ENCODE results near the gene DIAPH2. TPM values are rescaled to one million over a fixed set of nuclear protein-coding genes. Genes with fewer than 3 reads are reported as not detected.

The DIAPH2 gene
- total RNA-seq, 1 experiment from 2014 or later, result 0.89 TPM

- Histone ChIP-seq H3K27ac (ENCODE audit: low read length) (no peak overlapping the region), H3K4me2 (ENCODE audit: low read depth, low read length, poor library complexity, severe bottlenecking) (peak overlapping the region; percentile 1), H3K36me3 (ENCODE audit: insufficient read depth, low read length) (no peaks in the 10 kb centered on the region), H3K27me3 (ENCODE audit: low read length) (no peaks in the 10 kb centered on the region), H3K9me2 (replicated peaks; ENCODE audit: insufficient read depth, low read length) (no peaks in the 10 kb centered on the region), H3K9ac (ENCODE audit: low read length) (no peak overlapping the region), H2AFZ (ENCODE audit: low read length) (peak overlapping the region; percentile 19; the same call in 1 of the 2 replicates), H3K4me1 (ENCODE audit: low read length) (peaks cover 9% of the 10 kb centered on the region), H3K79me2 (ENCODE audit: low read length) (no peaks in the 10 kb centered on the region), H3K9me3 (ENCODE audit: low read length) (no peaks in the 10 kb centered on the region), H4K20me1 (ENCODE audit: insufficient read depth, low read depth, low read length) (no peaks in the 10 kb centered on the region), H3K4me3 (ENCODE audit: low read length) (no peak overlapping the region)
- peak; percentile 54 for DNase-seq
Measured at GRCh38 chrX:97639526-97639925, 954.9 kb downstream of the DIAPH2 start.

Small RNA genes lying within 50 kb of the gene (small RNA-seq; reads per million reads assigned to genes)
- gene RF00017 (not detected), gene RF00019 (not detected), gene RN7SL74P (not detected)

Other genes with a start within 250 kb of the DIAPH2 start
- gene RPA4, start 199.1 kb downstream of the DIAPH2 start, total RNA-seq (2014; rRNA removed; shearing (Covaris generic); ENCODE audit: low replicate concordance), result not detected in 2 replicates